Upper lobe of left lung (tissue), 6 donors: ENCODE results near the gene ARRDC1. TPM values are rescaled to one million over a fixed set of nuclear protein-coding genes. Genes with fewer than 3 reads are reported as not detected.

Experiments
- ATAC-seq, 2 donors: fragments of 200-7000 bp; cut with Tn5 transposase; one replicate each; pipeline ENCODE4 v1.9.1; 2022; ENCODE audit warnings: mild to moderate bottlenecking in 2 of 2, moderate library complexity in 2 of 2; ENCODE audit not compliant: low FRiP score in 2 of 2
- DNase-seq, 2 donors: peaks; one replicate each; pipeline ENCODE4 v3.0.0-alpha.2; 2019 to 2020
- H3K27ac ChIP-seq, 4 donors: fragments of 200-600 bp; sonication (generic); one replicate each; pipeline ENCODE4 v1.5.1; 2016 to 2019
- H3K27me3 ChIP-seq, 4 donors: fragments of 200-600 bp; sonication (generic); one replicate each; pipeline ENCODE4 v1.5.1; 2017 to 2019
- H3K36me3 ChIP-seq, 4 donors: fragments of 200-600 bp; sonication (generic); one replicate each; pipeline ENCODE4 v1.5.1; 2016 to 2019
- H3K4me1 ChIP-seq, 4 donors: fragments of 200-600 bp; sonication (generic); one replicate each; pipeline ENCODE4 v1.5.1; 2018 to 2019
- H3K4me3 ChIP-seq, 4 donors: fragments of 200-600 bp; sonication (generic); one replicate each; pipeline ENCODE4 v1.5.1; 2017 to 2019; ENCODE audit warnings: mild to moderate bottlenecking in 2 of 4, moderate library complexity in 1 of 4
- H3K9me3 ChIP-seq, 4 donors: fragments of 200-600 bp; sonication (generic); one replicate each; pipeline ENCODE4 v1.5.1; 2018 to 2019
- EP300 ChIP-seq, 4 donors: sonication (generic); formaldehyde crosslinking; IDR thresholded peaks; one replicate each; pipeline ENCODE4 v1.5.1; 2017; ENCODE audit warnings: antibody characterized with exemption in 4 of 4, control low read depth in 2 of 4
- POLR2A ChIP-seq, 4 donors: fragments of 450-650 bp; IDR thresholded peaks; one replicate each; pipeline ENCODE4 v1.5.1; 2016 to 2017; ENCODE audit warnings: antibody characterized with exemption in 4 of 4, mild to moderate bottlenecking in 2 of 4
- POLR2AphosphoS5 ChIP-seq, 2 donors: sonication (generic); formaldehyde crosslinking; IDR thresholded peaks; one replicate each; pipeline ENCODE4 v1.5.1; 2017; ENCODE audit warnings: antibody characterized with exemption in 2 of 2
- WGBS, 2 donors: methylation state at CpG; one replicate each; pipeline ENCODE4 v1.1.5; 2017 to 2018; 5-methylcytosine and 5-hydroxymethylcytosine counted together
- total RNA-seq, 6 donors: library from RNA; depleted of rRNA in 4 of 6; stranded (reverse); fragments of >200 nt in 4 of 6; gene quantifications; one replicate each; pipeline versions ENCODE4 v1.1.0 to v1.2.1, GENCODE V29; 2016 to 2021
- TF ChIP-seq, protein P1 (sequence below), 6 experiments: fragments of 450-650 bp in 4 of 6; fragments of 200-600 bp in 2 of 6; sonication (generic) in 2 of 6; IDR thresholded peaks; one replicate each; pipeline ENCODE4 v1.5.1; 2016 to 2019; ENCODE audit warnings: antibody characterized with exemption in 6 of 6
- donor health status: DM: no; HTN: no; CAD: no; lungs with moderate emphysema.
- donor health status: DM: no; HTN: yes; CAD: no; lungs with severe emphysema.

Gene ARRDC1
- total RNA-seq, 6 donors from 2014 or later: 74.9 to 202 (median 99.6) TPM

DNA sequence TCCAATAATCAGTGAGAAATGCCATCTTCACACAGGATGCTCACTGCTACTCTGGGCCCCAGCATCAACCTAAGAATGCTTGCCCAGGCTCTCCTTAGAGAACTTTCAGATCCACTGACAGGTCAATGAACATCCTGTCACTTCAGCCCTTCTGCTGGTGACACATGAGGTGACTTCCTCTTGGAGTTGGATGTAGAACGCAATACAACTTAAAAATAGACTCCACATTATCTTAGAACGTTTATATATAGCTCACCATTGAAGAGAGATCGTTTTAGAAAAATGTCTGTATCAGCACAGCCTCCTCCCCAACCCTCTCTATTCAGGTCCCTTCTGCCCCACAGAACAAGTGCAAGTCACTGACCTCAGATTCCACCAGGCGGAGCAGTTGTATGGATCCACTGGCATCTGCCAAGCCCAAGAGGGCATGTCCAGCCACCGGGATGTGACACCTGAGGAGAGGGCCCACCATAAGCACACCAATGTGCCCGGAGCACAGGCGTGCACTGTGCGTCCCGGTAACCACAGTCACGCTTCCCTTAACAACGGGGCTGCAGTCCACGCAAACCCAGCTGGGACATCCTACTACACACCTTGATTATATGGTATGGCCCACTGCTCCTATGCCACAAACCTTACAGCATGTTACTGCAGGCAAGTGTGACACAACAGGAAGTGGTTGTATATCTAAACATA lies 29.6 kb upstream of the ARRDC1 start:
- TF ChIP-seq EP300 (IDR thresholded peaks at IDR 0.05) (no peak), POLR2A (IDR thresholded peaks at IDR 0.05) (no peak), POLR2AphosphoS5 (IDR thresholded peaks at IDR 0.05) (no peak)
- TF ChIP-seq, protein P1, sequence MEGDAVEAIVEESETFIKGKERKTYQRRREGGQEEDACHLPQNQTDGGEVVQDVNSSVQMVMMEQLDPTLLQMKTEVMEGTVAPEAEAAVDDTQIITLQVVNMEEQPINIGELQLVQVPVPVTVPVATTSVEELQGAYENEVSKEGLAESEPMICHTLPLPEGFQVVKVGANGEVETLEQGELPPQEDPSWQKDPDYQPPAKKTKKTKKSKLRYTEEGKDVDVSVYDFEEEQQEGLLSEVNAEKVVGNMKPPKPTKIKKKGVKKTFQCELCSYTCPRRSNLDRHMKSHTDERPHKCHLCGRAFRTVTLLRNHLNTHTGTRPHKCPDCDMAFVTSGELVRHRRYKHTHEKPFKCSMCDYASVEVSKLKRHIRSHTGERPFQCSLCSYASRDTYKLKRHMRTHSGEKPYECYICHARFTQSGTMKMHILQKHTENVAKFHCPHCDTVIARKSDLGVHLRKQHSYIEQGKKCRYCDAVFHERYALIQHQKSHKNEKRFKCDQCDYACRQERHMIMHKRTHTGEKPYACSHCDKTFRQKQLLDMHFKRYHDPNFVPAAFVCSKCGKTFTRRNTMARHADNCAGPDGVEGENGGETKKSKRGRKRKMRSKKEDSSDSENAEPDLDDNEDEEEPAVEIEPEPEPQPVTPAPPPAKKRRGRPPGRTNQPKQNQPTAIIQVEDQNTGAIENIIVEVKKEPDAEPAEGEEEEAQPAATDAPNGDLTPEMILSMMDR (IDR thresholded peaks at IDR 0.05): no peak
- Histone ChIP-seq H3K36me3 (peaks cover 8 to 44% (median 33%) of the 10 kb centered on the region in 4 donors), H3K9me3 (no peaks in the 10 kb centered on the region), H3K27ac (no peak overlapping the region), H3K4me1 (peaks cover 23 to 34% (median 29%) of the 10 kb centered on the region in 4 donors), H3K4me3 (no peak overlapping the region), H3K27me3 (no peaks in the 10 kb centered on the region)
- DNase-seq (no peak), ATAC-seq (no peak)
- WGBS, 2 donors: 73 to 90% methylated on average over 11 to 12 of the region's 12 CpGs

DNA sequence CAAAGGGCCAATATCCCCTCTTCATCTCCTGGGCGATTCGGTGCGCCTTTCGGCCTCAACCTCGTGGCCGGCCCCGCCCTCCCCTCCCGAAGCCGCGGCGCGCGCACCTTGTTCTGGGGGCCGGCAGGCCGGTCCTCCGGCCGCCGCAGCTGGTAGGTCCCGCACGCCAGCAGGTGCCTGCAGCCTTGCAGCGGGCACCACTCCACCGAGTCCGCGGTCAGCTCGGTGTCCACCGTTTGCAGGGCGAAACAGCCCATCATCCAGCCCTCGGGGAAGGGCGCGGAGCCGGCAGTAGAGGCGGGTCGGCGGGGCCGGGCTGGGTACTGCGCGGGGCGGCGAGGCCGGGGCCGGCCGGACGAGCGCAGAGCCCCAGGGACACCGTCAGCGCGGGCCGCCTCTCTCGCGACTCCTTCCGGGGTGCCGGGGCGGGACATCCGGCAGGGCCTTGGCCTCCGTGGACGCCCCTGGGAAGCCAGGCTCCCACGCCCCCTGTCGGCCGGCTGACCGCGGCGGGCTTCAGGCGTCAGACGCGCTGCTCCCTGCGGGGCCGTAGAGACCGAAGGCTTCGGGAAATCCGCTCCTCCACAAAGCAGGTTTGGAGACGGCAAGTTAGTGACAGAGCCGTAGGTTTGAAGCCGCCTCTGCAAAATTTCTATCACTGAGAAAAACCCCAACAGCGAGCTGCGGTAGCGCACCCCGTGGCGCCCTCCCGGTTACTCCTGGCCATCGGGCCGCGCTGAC lies 26.8 kb upstream of the ARRDC1 start, which contains the start of gene DPH7:
Gene DPH7 (minus strand): TSS at position 408 of the 741 bp plus-strand sequence. CDS start 148 bp downstream, at position 260.
- peaks cover 8 to 46% (median 35%) of the 10 kb centered on the region in 4 donors for H3K36me3 ChIP-seq

DNA sequence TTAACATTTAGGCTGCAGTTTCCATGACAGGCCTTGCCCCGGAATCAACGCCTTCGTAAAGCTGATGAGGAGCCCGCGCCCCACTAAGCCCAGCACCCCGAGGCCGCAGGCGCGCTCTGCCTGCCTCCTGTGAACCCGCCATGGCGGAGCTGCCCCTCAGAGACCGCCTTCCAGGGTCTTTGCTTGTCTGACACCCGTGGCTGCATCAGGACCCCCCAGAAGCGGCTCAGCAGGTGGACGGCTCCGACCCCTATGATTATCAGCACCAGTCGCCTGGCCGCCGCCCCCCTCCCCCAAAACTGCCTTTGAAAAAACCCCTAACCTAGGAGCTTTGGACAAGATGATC lies 26.3 kb upstream of the ARRDC1 start:
- Histone ChIP-seq H3K27me3 (no peaks in the 10 kb centered on the region), H3K4me1 (peaks cover 23 to 34% (median 29%) of the 10 kb centered on the region in 4 donors), H3K27ac (peak overlapping the region; percentile 68 to 82 (median 78)), H3K4me3 (peak overlapping the region; percentile 0 to 97 (median 82)), H3K9me3 (no peaks in the 10 kb centered on the region), H3K36me3 (peaks cover 5 to 46% (median 31%) of the 10 kb centered on the region in 4 donors)
- ATAC-seq: peak in 1 of 2 donors; percentile 44
- TF ChIP-seq EP300 (IDR thresholded peaks at IDR 0.05) (no peak), POLR2A (IDR thresholded peaks at IDR 0.05) (no peak), POLR2AphosphoS5 (IDR thresholded peaks at IDR 0.05) (no peak)
- TF ChIP-seq, protein P1 (IDR thresholded peaks at IDR 0.05): no peak
- peak in 1 of 2 donors; percentile 75 for DNase-seq
- 49 to 61% methylated on average over 15 to 17 of the region's 19 CpGs for WGBS, 2 donors

More for the DNA sequence above, 26.8 kb upstream of the ARRDC1 start, which contains the start of gene DPH7:
- Histone ChIP-seq H3K27me3 (no peaks in the 10 kb centered on the region), H3K27ac (peak within 1 kb of the TSS; percentile 68 to 82 (median 78)), H3K4me1 (peaks cover 23 to 34% (median 29%) of the 10 kb centered on the region in 4 donors), H3K9me3 (no peaks in the 10 kb centered on the region), H3K4me3 (peak within 1 kb of the TSS; percentile 75 to 97 (median 82))
- ATAC-seq (peak; percentile 96 to 99), DNase-seq (peak; percentile 95 to 100)
- TF ChIP-seq POLR2AphosphoS5 (IDR thresholded peaks at IDR 0.05) (peak; percentile 70 to 73), POLR2A (IDR thresholded peaks at IDR 0.05) (peak in 2 of 4 donors; percentile 54 to 88), EP300 (IDR thresholded peaks at IDR 0.05) (no peak)
- TF ChIP-seq, protein P1 (IDR thresholded peaks at IDR 0.05): peak; percentile 84 to 98 (median 97)
- 0 to 8% methylated on average over 5 to 28 of the region's 82 CpGs for WGBS, 2 donors

DNA sequence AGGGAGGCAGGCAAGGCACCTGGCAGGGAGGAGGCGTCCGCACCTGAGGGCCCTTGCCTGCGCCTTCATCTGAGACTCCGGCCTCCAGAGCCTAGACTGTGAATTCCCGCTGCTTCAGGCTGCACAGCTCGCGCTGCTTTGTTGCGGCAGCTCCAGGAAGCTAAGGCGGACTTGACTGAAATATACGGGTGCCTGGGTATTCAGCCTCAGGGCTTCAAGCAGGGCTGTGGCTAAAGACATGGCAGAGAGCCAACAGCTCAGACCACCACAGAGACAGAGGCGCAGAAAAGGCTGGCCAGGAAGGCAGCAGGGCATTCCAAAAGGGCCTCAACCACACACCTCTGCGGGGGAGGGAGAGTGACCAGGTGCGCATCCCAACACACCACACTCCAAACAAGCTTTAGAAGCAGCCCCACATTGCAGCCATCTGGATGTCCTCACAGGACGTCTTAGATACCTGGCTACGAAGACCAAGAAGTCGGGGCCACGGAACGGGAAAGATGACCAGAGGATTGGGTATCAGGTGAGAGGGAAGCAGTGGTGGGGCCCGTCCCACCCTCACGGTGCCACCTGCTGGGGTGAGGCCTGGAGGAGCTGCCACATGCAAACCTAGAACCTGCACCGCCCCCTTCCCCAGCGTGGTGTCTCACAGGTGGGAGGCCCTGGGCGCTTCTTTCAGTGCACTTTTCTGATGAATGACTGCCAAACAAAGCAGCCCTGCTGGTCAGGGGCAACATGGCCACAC lies 25.1 kb upstream of the ARRDC1 start:
- DNase-seq (no peak), ATAC-seq (no peak)
- no peaks in the 10 kb centered on the region for H3K9me3 ChIP-seq
- TF ChIP-seq POLR2A (IDR thresholded peaks at IDR 0.05) (no peak), POLR2AphosphoS5 (IDR thresholded peaks at IDR 0.05) (no peak), EP300 (IDR thresholded peaks at IDR 0.05) (no peak)
- TF ChIP-seq, protein P1 (IDR thresholded peaks at IDR 0.05): no peak
- WGBS, 2 donors: 85 to 97% methylated on average over 17 to 23 of the region's 23 CpGs
- H3K36me3 ChIP-seq: peaks cover 0 to 39% (median 23%) of the 10 kb centered on the region in 4 donors
- no peaks in the 10 kb centered on the region for H3K27me3 ChIP-seq
- H3K27ac ChIP-seq: no peak overlapping the region
- peaks cover 23 to 34% (median 29%) of the 10 kb centered on the region in 4 donors for H3K4me1 ChIP-seq
- H3K4me3 ChIP-seq: no peak overlapping the region
